Measurements from ENCODE around the gene SETD1A. TPM values are rescaled to one million over a fixed set of nuclear protein-coding genes. Genes with fewer than 3 reads are reported as not detected.

SETD1A gene
- total and polyA plus RNA-seq, 12 donors: 2.3 to 40.1 (median 12.8) TPM

DNA sequence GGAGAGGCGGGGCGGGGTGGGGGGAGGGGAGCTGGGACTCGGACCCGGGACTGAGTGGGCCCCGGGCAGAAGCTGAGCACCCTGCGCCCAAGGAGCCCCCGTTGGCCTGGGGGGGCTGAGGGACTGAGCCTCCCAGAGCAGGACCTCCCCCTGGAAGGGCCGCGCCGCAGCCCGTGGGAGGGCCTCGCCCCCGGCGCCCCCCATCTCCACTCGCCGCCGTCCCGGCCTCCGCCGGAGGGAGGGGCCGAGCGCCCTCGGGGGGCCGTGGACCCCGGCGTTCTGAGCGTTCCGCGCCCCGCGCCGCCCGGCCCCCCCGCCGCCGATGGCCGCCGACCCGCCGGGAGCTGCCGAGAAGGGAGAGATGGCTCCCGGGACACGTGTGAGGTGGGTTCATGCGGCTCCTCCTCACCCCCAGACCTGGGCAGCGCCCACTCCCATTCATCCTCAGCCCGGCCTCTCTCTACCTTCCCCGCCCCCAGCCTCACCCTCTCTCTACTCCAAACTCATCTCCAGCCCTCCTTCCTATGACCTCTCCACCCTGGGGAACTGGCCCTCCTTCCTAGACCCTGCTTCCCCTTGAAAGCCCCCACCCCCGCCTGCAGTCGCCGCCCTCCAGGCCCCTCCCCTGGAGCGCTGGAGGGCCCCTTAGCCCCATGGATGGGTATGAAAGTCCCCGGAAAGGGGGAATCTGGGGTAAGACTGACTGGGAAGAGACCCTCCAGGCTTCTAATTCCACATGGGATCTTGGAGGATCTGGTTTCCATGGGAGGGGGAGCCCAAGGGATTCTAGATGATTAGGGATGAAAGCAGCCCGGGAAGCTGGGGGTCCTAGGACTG, 33.3 kb upstream of the SETD1A start:
- Histone ChIP-seq H3K27me3 (no peaks in the 10 kb centered on the region), H3K9me3 (replicated peaks in 1 of 3) (no peaks in the 10 kb centered on the region), H3K27ac (peak overlapping the region in 3 of 5 donors; percentile 51 to 95 (median 76)), H3K4me1 (replicated peaks in 1 of 2) (peaks cover 7 to 13% of the 10 kb centered on the region in 2 donors), H3K36me3 (replicated peaks in 1 of 2) (no peaks in the 10 kb centered on the region), H3K4me3 (peak overlapping the region in 2 of 4 donors; percentile 87 to 92)
- intact Hi-C loops (cut with DNase I): loop anchor here in 1 of 2 donors (10.0 kb wide), 1 partner anchor 61 kb away; the partner anchor contains the start of gene HSD3B7
- TF ChIP-seq POLR2A (IDR thresholded peaks at IDR 0.05): no peak
- TF ChIP-seq, protein P1, sequence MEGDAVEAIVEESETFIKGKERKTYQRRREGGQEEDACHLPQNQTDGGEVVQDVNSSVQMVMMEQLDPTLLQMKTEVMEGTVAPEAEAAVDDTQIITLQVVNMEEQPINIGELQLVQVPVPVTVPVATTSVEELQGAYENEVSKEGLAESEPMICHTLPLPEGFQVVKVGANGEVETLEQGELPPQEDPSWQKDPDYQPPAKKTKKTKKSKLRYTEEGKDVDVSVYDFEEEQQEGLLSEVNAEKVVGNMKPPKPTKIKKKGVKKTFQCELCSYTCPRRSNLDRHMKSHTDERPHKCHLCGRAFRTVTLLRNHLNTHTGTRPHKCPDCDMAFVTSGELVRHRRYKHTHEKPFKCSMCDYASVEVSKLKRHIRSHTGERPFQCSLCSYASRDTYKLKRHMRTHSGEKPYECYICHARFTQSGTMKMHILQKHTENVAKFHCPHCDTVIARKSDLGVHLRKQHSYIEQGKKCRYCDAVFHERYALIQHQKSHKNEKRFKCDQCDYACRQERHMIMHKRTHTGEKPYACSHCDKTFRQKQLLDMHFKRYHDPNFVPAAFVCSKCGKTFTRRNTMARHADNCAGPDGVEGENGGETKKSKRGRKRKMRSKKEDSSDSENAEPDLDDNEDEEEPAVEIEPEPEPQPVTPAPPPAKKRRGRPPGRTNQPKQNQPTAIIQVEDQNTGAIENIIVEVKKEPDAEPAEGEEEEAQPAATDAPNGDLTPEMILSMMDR (IDR thresholded peaks at IDR 0.05): no peak
- 4 to 15% (median 7%) methylated on average over 10 to 53 of the region's 53 CpGs for WGBS, 4 donors
- peak in 2 of 7 donors; percentile 43 to 54 for DNase-seq

DNA sequence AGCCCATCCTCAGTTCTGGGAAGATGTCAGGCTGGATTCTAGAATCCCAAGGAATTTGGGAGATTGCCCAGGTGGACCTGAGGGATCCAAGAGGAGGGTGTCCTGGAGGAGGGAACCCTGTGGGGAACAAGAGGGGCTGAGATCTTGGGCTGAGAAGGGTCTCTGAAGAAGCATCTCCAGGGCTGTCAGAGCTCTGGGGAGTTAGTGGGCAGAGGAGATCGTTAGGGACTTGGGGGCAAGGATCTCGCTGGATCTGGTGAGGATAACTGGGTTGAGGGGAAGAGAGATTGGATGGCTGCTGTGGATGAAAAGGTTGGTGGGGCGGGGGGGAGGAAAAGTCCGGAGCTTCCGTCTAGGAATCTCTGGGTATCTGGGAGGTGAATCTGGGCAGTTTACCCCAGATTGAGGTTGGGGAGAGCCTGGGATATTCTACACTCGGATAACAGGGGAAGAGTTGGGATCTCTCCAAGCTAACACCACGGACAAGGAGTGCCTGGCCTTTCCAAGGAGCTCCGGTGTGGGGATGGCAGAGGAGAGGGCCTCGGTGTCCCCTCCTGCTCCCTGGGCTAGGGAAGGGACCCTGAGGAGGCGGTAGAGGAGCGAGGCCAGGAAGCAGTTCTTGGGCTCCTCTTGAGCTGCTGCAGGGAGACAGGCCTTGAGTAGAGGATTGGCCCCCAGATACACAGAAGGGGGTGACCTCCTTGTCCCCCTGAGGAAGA, 32.5 kb upstream of the SETD1A start:
- H3K9me3 ChIP-seq (replicated peaks in 1 of 3): no peaks in the 10 kb centered on the region
- peak in 1 of 7 donors; percentile 44 for DNase-seq
- peaks cover 0 to 3% of the 10 kb centered on the region in 2 donors for H3K36me3 ChIP-seq (replicated peaks in 1 of 2)
- peak overlapping the region in 1 of 4 donors; percentile 92 for H3K4me3 ChIP-seq
- H3K27ac ChIP-seq: peak overlapping the region in 2 of 5 donors; percentile 76 to 95
- peaks cover 7 to 13% of the 10 kb centered on the region in 2 donors for H3K4me1 ChIP-seq (replicated peaks in 1 of 2)
- H3K27me3 ChIP-seq: no peaks in the 10 kb centered on the region
- 64 to 81% (median 72%) methylated on average over 9 to 11 of the region's 11 CpGs for WGBS, 4 donors
- intact Hi-C loops (cut with DNase I): loop anchor here in 1 of 2 donors (10.0 kb wide), 1 partner anchor 60 kb away; the partner anchor contains the start of gene HSD3B7
- TF ChIP-seq, protein P1 (IDR thresholded peaks at IDR 0.05): no peak
- no peak for TF ChIP-seq POLR2A (IDR thresholded peaks at IDR 0.05)

DNA sequence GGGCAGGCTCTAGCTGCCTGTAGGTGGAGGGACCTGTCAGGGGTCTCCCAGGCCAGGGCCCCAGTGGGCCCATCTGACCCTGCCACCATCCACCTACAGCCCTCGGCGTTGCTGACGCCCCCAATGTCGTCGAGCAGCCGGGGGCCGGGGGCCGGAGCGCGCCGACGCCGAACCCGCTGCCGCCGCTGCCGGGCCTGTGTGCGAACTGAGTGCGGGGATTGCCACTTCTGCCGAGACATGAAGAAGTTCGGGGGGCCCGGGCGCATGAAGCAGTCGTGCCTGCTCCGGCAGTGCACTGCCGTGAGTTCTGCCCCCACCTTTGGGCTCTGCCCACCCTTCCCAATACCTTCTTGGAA, 31.9 kb upstream of the SETD1A start:
- Histone ChIP-seq H3K27ac (no peak overlapping the region), H3K36me3 (replicated peaks in 1 of 2) (peaks cover 0 to 9% of the 10 kb centered on the region in 2 donors)
- intact Hi-C loops (cut with DNase I): loop anchor here in 1 of 2 donors (10.0 kb wide), 1 partner anchor 59 kb away; the partner anchor contains the start of gene HSD3B7

More for the DNA sequence above, 31.9 kb upstream of the SETD1A start:
- no peak for DNase-seq
- TF ChIP-seq, protein P1 (IDR thresholded peaks at IDR 0.05): no peak
- no peak for TF ChIP-seq POLR2A (IDR thresholded peaks at IDR 0.05)
- peaks cover 7 to 13% of the 10 kb centered on the region in 2 donors for H3K4me1 ChIP-seq (replicated peaks in 1 of 2)
- no peak overlapping the region for H3K4me3 ChIP-seq
- H3K27me3 ChIP-seq: no peaks in the 10 kb centered on the region
- H3K9me3 ChIP-seq (replicated peaks in 1 of 3): no peaks in the 10 kb centered on the region
- 92 to 95% (median 94%) methylated on average over 12 to 26 of the region's 26 CpGs for WGBS, 4 donors

Data from adrenal gland (tissue), 12 donors.